ENCODE data around the gene IGSF21. TPM values are rescaled to one million over a fixed set of nuclear protein-coding genes. Genes with fewer than 3 reads are reported as not detected.

Gene IGSF21
- total RNA-seq, 4 donors from 2014 or later: 0.26 to 2.7 (median 0.88) TPM; not detected in 1

DNA sequence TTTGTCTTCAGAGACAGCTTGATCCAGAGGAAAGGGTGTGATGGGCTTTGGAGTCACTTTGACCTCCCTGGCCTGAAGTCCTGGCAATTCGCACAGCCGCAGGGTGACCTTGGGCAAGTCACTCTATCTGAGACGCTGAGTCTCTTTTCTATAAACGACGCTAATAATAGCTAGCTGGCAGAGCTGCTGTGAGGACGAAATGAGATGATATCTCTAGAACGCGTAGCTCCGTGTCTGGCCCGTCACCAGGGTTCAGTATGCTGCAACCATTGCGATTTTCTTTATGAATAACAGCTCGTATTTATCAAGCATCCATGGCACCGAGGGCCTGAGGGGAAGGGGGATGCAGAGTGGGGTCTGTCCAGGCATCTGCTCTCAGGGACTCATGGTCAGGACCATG is 58.7 kb downstream of the IGSF21 start:
- no peak for DNase-seq
- Histone ChIP-seq H3K4me1 (peaks cover 0 to 14% (median 0%) of the 10 kb centered on the region in 3 donors), H3K36me3 (no peaks in the 10 kb centered on the region), H3K27ac (no peak overlapping the region), H3K27me3 (peaks cover 0 to 46% (median 0%) of the 10 kb centered on the region in 4 donors), H3K4me3 (no peak overlapping the region), H3K9me3 (no peaks in the 10 kb centered on the region)
- intact Hi-C loops (cut with DNase I): no loop called here
- 48 to 87% methylated on average over 4 to 13 of the region's 13 CpGs for WGBS, 2 donors
- TF ChIP-seq, protein P1, sequence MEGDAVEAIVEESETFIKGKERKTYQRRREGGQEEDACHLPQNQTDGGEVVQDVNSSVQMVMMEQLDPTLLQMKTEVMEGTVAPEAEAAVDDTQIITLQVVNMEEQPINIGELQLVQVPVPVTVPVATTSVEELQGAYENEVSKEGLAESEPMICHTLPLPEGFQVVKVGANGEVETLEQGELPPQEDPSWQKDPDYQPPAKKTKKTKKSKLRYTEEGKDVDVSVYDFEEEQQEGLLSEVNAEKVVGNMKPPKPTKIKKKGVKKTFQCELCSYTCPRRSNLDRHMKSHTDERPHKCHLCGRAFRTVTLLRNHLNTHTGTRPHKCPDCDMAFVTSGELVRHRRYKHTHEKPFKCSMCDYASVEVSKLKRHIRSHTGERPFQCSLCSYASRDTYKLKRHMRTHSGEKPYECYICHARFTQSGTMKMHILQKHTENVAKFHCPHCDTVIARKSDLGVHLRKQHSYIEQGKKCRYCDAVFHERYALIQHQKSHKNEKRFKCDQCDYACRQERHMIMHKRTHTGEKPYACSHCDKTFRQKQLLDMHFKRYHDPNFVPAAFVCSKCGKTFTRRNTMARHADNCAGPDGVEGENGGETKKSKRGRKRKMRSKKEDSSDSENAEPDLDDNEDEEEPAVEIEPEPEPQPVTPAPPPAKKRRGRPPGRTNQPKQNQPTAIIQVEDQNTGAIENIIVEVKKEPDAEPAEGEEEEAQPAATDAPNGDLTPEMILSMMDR (IDR thresholded peaks at IDR 0.05): no peak
- TF ChIP-seq POLR2A (IDR thresholded peaks at IDR 0.05): no peak

DNA sequence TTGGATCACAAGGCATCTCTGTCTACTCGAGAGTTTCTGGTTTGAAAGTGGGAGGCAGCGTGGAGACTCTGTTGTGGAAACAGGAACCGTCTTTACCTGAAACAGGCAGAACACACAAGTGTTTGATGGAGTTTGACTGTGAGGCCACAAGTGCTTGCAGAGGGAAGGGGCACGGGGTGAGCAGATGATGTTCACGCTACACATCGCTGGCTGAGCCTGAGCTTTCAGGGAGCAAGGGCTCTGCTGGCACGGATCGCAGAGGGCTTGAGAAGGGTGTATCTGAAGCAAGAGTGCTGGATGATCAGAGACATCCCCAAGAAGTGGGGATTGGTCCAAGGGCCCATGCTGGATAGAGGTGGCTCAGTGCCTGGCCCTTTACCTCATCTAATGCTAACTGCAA is 59.3 kb downstream of the IGSF21 start:
- peaks cover 0 to 14% (median 0%) of the 10 kb centered on the region in 3 donors for H3K4me1 ChIP-seq
- intact Hi-C loops (cut with DNase I): no loop called here
- TF ChIP-seq, protein P1 (IDR thresholded peaks at IDR 0.05): no peak
- no peak for TF ChIP-seq POLR2A (IDR thresholded peaks at IDR 0.05)
- DNase-seq: no peak
- H3K9me3 ChIP-seq: no peaks in the 10 kb centered on the region
- H3K4me3 ChIP-seq: no peak overlapping the region
- H3K27me3 ChIP-seq: peaks cover 0 to 47% (median 0%) of the 10 kb centered on the region in 4 donors
- 85 to 89% methylated on average over 7 to 8 of the region's 8 CpGs for WGBS, 2 donors
- H3K27ac ChIP-seq: no peak overlapping the region
- no peaks in the 10 kb centered on the region for H3K36me3 ChIP-seq

DNA sequence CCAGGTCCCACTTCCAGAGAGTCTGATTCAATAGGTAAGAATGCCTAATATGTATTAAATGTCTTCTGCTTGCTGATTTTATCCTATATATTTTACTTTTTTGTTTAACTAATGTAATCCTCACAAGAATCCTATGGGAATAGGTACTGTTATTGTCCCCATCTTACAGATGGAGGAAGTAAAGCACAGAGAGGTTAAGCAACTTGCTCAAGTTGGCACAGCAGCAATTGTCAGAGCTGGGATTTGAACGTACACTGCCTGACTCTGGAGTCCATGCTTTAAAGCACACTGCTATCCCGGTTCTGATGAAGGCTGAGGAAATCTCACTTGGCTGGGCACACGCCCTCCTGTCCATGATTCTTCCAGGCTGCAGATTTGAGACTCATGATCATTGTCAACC is 62.8 kb downstream of the IGSF21 start:
- 30 to 50% methylated on average over 2 to 3 of the region's 3 CpGs for WGBS, 2 donors
- DNase-seq: no peak
- H3K4me1 ChIP-seq: peaks cover 0 to 8% (median 0%) of the 10 kb centered on the region in 3 donors
- no peaks in the 10 kb centered on the region for H3K9me3 ChIP-seq
- H3K27ac ChIP-seq: no peak overlapping the region
- no peaks in the 10 kb centered on the region for H3K36me3 ChIP-seq
- intact Hi-C loops (cut with DNase I): no loop called here
- TF ChIP-seq, protein P1 (IDR thresholded peaks at IDR 0.05): no peak
- no peak for TF ChIP-seq POLR2A (IDR thresholded peaks at IDR 0.05)
- no peak overlapping the region for H3K4me3 ChIP-seq
- peaks cover 0 to 56% (median 0%) of the 10 kb centered on the region in 4 donors for H3K27me3 ChIP-seq

GRCh38 chr1:18174037-18174436 is 66.4 kb downstream of the IGSF21 start:
- TF ChIP-seq, protein P1 (IDR thresholded peaks at IDR 0.05): no peak
- no peak for TF ChIP-seq POLR2A (IDR thresholded peaks at IDR 0.05)
- H3K4me3 ChIP-seq: no peak overlapping the region
- no peaks in the 10 kb centered on the region for H3K36me3 ChIP-seq
- H3K27me3 ChIP-seq: peaks cover 0 to 72% (median 0%) of the 10 kb centered on the region in 4 donors
- H3K4me1 ChIP-seq: no peaks in the 10 kb centered on the region
- DNase-seq: no peak
- WGBS, 2 donors: 75 to 76% methylated on average over 9 to 12 of the region's 12 CpGs
- intact Hi-C loops (cut with DNase I): no loop called here
- H3K27ac ChIP-seq: no peak overlapping the region
- H3K9me3 ChIP-seq: no peaks in the 10 kb centered on the region

DNA sequence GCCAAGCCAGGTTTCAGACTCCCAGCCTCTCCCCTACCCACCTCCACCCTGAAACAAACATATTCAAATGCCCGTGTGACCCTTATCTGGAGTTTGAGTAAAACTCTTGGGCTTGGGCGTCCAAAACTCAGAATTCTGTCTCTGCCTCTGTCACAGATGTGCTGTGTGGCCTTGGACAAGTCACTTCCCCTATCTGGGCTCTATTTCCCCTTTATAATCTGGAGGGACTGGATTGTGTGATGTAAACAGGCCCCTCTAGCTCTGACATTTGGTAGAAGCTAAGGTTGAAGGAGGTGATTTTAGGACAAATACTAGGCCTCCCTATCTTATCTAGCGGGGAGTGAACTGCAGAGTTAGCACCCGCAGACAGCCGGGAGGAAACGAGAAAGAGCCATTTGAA is 67.5 kb downstream of the IGSF21 start:
- no peaks in the 10 kb centered on the region for H3K9me3 ChIP-seq
- TF ChIP-seq POLR2A (IDR thresholded peaks at IDR 0.05): no peak
- intact Hi-C loops (cut with DNase I): no loop called here
- no peaks in the 10 kb centered on the region for H3K4me1 ChIP-seq
- 48 to 69% methylated on average over 2 to 6 of the region's 6 CpGs for WGBS, 2 donors
- no peak overlapping the region for H3K4me3 ChIP-seq
- H3K27ac ChIP-seq: no peak overlapping the region
- peaks cover 0 to 72% (median 0%) of the 10 kb centered on the region in 4 donors for H3K27me3 ChIP-seq
- H3K36me3 ChIP-seq: no peaks in the 10 kb centered on the region
- DNase-seq: no peak
